EL (cell line): ENCODE data around the gene DDX4.
"Not testable (repeated sequence)": the region's sequence is repeated elsewhere in the genome, so short reads cannot be mapped to it uniquely, and the experiment has no call there.

ENCODE experiments used
- DNase-seq: peaks from one replicate; pipeline ENCODE4 v3.0.0-alpha.2; 2016

Gene DDX4

DNA sequence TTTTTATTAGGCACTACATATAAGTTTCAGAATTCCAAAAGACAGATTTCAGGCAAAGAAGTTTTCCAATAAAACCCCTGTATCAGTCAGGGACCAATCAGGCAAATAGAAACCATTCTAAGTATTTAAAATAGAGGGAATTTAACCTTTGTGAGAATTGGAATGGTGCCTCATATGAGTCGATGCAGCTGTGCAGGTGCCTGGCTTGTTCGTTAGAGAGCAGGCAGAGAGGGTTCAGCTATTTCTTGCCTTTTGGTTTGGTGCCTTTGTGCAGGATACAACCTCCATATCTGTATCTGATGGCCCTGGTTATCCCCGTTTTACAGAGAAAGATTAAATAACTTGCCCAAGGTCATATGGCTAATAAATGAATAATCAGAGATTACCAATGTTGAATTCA, 6.0 kb upstream of the DDX4 start:
- no peak for DNase-seq

DNA sequence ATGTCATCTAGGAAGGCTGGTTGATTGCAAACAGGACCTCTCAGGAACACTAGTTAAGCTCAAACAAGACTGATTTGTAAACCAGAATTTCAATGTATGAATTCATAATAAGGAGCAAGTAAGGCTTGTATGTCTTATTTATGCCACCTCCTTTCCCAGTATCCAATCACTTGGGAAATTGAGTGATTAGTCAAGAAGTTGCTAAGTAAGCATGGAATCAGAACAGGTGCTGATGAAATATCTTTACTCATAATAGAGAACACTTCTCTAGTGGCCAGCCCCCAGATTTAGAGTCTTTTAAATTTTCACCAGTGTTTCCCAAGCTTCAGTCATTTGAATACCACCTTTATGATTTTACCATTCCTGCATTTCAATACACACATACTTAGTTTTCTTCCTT, 5.3 kb upstream of the DDX4 start:
- DNase-seq = no peak

DNA sequence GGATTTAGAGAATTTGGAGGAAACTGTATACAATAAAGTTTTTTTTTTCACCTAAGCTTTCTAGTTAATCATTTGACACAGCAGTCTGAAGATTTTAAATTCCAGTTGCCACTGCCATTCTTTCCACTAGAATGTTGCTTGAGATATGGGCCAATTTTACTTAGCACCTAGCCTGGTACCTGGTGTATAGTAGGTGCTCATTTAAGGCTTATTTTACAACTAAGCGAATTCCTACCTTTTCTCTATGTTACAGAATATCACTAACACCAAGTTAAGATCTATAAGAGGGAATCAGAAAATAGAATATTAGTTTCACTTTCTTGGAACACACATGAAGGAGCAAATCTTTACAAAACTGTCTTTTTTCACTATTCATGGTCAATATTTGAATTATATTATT, 3.2 kb upstream of the DDX4 start:
- no peak for DNase-seq

DNA sequence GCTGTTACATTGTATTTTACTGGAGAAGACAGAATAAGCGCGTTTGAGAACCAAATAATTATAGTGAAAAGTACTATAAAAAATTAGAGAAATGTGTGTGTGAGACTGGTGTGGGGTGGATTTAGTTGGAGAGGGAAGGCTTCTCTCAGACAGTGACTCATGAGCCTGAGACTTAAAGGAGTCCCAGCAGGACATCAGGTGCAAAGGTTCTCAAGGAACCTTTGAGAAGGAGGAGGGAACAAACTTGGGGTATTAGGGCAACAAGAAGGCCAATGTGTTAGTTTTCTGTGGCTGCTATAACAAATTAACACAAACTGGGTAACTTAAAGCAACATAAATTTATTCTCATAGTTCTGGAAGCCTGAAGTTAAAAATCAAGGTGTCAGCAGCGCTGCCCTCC, 4.9 kb downstream of the DDX4 start:
- no peak for DNase-seq

DNA sequence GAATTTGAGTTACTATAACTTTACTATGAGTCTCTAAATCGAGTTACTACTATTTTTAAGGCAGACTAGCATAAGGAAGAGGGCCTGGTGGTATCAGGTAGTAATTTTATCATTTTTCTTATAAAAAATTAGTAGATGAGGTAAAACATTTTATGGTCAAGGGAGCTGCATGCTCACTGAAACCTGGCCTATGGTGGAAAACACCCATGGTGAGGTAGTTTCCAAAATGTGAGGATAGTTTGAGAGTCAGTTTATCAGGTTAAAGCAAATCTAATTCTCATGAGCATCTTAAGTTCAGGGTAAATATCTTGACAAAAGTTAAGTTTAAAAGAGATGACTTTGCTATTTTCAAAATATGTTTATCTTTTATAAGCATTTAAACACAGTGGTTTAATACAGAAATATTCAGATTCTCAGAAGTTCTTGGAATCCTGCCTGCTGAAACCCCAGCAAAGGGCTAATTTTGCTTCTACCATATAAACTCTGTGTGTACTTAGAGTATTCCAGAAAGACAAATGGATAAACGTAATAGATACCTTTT, 10.0 kb downstream of the DDX4 start:
- DNase-seq = no peak

DNA sequence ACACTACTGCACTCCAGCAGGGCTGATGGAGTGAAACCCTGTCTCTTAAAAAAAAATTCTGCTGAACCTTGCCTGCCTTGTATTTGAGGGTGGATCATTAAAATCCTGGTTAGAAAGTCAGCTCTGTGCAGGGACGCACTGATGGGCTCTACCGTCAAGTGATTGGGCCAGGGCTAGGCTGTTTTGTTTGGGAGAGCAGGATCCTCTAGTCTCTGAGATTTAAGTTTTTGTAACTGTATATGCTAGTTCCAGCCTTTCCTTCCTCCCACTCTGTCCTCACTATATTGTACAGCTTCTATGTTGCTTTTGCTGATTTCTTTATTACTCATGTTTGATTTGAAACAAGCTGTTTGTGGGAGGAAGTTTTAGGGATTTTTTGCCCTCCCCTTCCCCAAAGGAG, 11.5 kb downstream of the DDX4 start:
- DNase-seq = no peak

DNA sequence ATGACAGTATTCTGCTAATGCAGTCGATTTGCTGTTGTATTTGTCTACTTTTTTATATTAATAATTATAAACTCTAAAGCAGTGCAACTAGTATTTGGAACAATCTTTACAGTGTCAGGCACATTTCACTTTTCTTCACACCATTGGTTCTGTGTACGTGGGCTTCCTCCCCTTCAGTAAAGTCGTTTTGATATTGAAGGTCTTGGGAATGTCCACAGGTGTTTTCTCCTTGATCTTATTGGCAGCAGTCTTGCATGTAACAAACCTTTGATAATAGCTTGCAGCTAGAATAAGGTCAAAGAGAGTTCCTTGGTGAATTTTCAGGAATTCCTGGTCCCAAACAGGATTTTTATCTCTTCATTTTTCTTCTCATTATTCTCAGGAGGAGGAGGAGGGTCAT, 12.2 kb downstream of the DDX4 start:
- DNase-seq = no peak

DNA sequence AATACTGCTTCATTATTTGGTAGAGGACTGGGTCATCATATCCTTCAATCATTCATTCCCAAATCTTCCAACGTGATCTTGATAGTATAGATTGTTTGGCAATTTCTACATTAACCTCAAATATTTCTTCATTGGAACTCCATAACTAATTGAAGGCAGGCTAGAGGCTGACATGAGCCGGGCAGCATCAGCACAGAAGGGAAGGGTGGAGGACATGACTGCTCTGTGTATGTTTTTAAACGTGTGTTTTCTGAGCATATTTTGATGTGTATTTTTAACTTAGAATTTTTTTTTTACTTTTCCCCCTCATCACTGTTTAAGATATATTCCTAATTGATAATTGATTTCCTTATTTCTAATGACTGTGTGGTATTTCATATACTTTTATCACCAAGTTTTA, 12.6 kb downstream of the DDX4 start:
- no peak for DNase-seq

DNA sequence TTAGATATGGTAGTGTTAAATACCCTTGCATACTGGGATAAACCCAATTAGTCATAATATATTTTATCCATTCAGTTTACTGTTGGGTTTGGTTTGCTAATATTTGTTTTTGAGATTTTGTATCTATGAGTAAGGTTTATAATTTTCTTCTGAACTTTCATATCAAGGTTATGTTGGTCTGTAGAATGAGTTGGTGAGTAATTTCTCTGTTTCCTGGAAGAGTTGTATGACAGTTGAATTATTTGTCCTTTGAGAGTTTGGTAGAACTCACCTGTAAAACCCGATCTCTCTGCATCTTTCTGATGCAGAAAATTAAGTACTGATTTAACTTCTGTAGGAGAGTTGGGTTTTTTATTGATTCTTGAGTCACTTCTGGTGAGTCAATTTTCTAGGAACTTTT, 20.4 kb downstream of the DDX4 start:
- no peak for DNase-seq

DNA sequence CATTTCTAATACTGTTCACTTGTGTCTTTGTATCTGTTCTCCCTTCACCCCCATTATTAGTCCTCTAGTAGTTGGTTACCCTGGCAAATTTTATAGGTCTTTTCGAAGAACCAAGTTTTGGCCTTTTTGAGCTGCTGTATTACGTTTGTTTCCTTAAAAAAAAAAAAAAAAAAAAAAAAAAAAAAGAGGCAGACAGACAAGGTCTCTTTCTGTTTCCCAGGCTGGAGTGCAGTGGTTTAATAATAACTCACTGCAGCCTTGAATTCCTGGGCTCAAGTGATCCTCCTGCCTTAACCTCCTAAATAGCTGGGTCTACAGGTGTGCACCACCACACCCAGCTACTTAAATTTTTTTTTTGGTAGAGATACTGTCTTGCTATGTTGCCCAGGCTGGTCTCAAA, 20.9 kb downstream of the DDX4 start:
- DNase-seq = no peak

DNA sequence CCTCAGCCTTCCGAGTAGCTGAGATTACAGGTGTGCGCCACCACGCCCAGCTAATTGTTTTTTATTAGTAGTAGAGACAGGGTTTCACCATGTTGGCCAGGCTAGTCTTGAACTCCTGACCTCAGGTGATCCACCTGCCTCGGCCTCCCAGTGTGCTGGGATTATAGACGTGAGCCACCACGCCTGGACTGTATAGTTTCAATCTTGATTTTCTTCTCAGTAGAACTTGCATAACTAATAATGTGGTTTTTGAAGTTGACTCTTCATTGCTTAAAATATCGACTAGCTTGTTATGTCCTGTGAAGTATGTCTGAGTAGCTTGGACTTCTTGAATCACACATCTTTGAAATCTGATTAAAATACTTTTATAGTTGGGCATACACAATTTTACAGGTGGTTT, 23.9 kb downstream of the DDX4 start:
- DNase-seq = not testable (repeated sequence)

DNA sequence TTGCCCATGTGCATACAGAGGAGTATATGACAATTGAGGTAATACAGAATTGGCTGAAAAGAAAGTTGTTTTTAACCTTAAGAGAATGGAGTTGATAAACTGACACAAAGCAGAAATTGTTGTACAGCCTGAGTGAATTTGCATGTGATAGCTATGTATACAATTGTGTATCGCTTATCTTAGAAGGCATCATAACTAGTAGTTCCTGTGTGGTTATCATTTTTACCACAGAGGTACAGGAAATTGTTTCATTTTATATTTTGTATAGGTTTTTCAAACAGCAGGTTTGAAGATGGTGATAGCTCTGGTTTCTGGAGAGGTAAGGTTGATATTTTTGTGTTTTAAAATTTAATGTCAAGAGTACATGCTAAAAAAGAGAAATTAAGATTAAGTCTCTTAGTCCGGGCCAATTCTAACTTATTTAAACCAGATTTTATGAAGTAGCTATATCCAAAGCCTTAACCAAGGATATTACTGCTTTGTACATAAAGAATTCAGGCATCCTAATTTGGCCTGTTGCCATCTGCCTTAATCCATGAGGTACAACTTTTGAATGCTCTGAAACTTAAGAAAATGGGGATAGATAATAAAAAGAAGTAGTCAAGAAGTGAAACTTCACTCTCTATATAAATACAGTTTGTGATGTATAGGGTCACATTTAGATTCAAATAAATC, 26.0 kb downstream of the DDX4 start:
- no peak for DNase-seq

DNA sequence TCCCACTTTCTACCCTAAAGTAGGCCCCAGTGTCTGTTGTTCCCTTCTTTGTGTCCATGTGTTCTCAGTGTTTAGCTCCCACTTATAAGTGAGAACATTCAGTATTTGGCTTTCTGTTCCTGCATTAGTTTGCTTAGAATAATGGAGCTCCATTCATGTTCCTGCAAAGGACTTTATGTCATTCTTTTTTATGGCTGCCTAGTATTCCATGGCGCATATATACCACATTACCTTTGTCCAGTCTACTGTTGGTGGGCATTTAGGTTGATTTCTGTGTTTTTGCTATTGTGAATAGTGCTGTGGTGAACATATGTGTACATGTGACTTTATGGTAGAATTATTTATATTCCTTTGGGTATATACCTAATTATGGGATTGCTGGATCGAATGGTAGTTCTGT, 30.4 kb downstream of the DDX4 start:
- DNase-seq = no peak

DNA sequence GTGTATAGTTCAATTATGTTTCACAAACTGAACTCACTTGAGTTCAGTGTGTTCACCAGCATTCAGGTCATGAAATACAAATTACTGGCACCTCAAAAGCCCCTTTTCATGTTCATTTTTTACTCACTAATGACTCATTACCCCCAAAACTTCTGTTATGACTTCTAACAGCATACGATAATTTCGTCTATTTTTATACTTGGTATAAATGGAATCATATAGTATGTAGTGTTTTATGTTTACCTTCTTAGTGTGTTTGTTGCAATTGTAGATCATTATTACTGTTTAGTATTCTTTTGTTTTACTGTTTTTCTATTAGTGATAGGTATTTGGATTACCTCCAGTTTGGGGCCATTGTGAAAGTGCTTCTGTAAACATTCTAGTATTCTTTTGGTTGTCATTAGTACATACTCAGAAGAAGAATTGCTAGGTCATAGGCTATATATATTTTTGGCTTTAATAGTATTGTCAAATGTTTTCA, 33.4 kb downstream of the DDX4 start:
- DNase-seq = no peak

DNA sequence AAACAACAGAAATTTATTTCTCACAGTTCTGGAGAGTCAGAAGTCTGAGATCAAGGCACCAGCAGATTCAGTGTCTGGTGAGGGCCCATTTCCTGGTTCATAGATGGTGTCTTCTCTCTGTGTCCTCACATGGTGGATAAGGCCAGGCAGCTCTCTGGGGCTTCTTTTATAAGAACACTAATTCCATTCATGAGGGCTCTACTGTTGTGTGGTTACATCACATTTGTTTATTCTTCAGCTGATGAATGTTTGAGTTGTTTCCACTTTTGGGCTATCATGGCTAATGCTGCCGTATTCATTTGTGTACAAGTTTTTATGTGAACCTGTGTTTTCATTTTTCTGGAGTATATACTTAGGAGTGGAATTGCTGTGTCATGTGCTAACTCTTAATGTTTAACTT, 35.2 kb downstream of the DDX4 start:
- no peak for DNase-seq

DNA sequence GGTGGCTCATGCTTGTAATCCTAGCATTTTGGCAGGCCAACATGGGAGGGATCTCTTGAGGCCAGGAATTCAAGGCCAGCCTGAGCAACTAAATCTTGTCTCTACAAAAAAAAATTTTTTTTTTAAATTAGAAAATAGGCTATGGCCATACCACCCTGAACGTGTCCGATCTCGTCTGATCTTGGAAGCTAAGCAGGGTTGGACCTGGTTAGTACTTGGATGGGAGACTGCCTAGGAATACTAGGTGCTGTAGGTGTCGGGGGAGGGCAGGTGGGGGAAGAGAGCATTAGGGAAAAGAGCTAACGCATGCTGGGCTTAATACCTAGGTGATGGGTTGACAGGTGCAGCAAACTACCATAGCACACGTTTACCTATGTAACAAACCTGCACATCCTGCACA, 39.5 kb downstream of the DDX4 start:
- no peak for DNase-seq

DNA sequence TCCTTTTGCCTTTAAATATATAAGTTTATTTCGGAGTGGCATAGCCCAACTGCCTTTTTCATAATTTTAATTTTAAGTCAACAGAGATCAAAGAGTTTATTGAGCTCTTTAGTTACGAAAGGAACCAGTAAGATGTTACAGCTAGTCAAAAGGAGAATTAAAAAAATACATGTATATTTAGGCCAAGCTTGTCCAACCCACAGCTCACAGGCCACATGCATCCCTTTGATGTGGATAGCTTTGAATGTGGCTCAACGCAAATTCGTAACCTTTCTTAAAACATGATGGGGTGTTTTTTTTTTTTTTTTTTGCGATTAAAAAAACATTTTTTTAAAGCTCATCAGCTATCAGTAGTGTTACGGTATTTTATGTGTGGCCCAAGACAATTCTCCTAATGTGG, 63.1 kb downstream of the DDX4 start:
- no peak for DNase-seq

DNA sequence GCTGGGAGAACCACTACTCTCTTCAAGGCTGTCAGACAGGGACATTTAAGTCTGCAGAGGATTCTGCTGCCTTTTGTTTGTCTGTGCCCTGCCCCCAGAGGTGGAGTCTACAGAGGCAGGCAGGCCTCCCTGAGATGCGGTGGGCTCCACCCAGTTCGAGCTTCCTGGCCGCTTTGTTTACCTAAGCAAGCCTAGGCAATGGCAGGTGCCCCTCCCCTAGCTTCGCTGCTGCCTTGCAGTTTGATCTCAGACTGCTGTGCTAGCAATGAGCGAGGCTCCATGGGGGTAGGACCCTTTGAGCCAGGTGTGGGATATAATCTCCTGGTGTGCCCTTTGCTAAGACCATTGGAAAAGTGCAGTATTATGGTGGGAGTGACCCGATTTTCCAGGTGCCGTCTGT, 71.0 kb downstream of the DDX4 start:
- not testable (repeated sequence) for DNase-seq

DNA sequence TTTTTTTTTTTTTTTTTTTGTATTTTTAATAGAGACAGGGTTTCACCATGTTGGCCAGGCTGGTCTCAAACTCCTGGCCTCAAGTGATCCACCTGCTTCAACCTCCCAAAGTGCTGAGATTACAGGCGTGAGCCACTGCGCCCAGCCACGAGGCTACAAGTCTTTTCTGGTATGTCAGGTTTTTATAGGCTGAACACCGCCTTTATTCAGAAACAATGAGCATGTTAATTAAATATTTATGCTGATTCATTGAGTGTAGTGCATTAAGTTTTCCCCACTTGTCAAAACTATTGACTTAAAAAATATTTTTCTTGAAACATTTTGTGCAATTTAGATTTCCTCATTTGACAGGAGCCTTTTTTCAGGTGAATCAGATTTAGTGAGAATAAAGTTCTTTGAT, 78.1 kb downstream of the DDX4 start:
- not testable (repeated sequence) for DNase-seq

DNA sequence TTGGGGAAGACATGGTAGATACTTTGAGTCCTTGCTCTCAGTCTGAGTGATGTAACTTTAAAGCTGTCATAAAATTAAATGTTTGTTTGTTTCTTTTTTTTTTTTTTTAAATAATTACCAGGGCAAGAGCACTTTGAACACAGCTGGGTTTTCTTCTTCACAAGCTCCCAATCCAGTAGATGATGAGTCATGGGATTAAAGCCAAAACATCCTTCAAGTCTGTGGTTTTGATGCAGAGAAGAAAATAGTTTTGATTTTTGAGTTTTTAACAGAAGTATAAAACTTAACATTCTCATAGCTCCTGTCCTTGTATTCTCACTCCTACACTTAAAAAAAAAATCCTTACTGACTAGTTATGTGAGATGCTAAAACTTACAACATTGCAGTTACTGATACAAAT, 78.5 kb downstream of the DDX4 start:
- DNase-seq = peak; percentile 83

DNA sequence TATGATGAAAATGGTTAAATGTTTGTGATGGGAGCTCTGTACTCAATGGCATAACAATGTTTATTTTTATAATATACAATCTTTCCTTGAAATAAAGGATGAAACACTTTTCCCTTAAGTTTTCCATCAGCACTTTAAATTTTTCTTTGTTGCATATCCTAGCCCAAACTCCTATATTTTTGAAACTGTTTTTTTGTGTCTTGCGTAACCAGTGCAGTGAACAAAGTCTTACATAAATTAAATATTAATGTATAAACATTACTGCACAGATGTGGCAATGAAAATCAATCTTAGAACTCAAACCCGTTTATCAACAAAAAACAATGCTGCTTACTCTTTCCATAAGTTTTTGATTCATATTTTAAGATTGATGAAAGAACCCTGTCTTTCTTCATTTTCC, 79.2 kb downstream of the DDX4 start:
- DNase-seq = no peak

DNA sequence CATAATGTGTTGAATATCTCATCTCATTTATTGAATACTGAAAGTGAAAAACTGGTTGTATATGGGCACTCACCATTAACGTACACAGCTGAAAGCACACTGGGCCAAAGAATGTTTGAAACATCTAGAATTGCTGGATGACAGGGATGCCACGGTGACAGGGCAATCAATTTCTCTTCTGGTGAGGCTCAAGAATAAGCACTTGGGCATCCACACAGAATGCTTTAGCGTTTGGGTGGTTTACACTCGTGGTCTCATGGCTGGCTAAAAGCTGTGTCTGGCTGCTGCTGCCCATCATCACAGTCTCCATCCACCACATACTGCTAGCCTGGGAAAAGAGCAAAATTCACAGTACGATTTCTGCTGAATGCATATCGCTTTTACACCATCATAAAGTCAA, 82.6 kb downstream of the DDX4 start:
- no peak for DNase-seq

DNA sequence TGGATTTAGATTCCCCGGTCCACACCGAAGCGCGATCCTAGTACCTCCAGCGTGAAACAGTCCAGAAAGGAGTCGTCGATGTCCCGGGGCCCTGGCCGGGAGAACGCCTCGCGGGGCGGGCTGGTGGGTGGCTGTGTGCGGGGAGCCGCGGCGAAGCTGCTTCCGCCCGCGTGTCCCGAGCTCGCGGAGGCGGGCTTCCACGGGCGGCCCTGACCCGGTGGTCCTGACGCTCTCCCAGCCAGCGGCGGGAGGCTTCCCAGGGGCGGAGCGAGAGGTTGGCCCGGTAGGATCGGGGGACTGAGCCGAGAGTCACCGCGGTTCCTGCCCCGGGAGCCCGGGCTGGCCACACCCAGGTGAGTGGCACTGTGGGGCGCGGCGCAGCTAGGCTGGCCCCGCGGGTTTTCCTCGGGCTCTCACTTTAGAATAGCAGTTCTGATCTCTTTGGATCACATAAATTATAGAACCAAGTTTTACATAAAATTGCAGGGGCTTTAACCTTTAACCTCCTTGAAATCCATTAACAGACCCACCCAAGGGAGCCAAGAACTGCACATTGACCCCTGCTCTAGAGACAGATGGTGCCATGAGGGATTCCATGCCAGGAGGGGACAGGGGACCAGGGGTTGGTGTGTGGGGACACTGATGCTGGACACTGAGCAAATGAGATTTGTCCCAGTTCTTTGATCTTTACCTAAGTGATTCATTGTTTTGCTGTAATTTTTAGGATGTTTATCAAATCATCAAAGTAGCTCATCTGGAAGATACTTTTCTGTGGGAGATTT, 84.1 kb downstream of the DDX4 start:
- DNase-seq = peak; percentile 6

DNA sequence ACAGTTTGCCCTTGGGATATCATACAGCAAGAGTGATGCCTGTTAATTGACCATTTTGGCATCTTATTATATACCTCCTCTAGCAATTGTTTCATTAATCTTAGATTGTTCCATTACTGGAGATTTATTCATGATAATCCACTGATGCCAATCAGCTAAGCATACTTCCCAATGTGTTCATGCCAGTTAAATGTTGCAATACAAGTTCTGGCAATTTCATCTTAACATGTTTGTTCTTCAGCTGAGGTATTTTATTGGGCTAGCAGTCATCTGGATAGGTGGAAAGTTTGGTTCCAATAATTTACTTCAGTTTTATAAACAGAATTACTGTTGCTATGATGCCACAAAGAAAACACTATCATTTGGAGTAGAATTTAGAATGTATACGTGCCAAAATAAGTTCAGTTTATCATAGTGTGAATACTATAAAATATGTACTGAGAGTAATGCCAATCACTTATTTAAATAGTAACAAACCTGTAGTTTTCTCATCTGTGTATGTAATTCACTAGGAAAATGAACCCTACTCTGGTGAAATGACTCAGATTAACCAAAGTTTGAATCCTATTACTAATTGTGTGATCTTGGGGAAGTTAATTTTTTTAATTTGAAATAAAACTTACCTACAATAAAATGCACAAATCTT, 85.4 kb downstream of the DDX4 start:
- DNase-seq = no peak
